HepG2 (cell line): ENCODE measurements around the gene SERPINE2. TPM values are rescaled to one million over a fixed set of nuclear protein-coding genes. Genes with fewer than 3 reads are reported as not detected.

Experiments used
- ATF6 ChIP-seq: sonication (generic); formaldehyde crosslinking; conservative IDR thresholded peaks from 2 replicates; pipeline ENCODE4 v1.4.0; 2020; ENCODE audit warnings: missing genetic modification reagents
- CEBPG ChIP-seq: IDR thresholded peaks from 2 replicates; pipeline ENCODE4 v1.6.1; 2016
- FLYWCH1 ChIP-seq: sonication (generic); formaldehyde crosslinking; IDR thresholded peaks from 2 replicates; pipeline ENCODE4 v1.8.1; 2023; ENCODE audit warnings: mild to moderate bottlenecking, missing genetic modification reagents
- FOXK1 ChIP-seq: sonication (generic); formaldehyde crosslinking; IDR thresholded peaks from 2 replicates; pipeline ENCODE4 v1.4.0; 2020; ENCODE audit warnings: low read depth, missing genetic modification reagents, borderline replicate concordance
- FOXO1 ChIP-seq: sonication (generic); formaldehyde crosslinking; IDR thresholded peaks from 2 replicates; pipeline ENCODE4 v1.4.0; 2020; ENCODE audit warnings: missing genetic modification reagents
- JARID2 ChIP-seq: sonication (generic); formaldehyde crosslinking; IDR thresholded peaks from 2 replicates; pipeline ENCODE4 v1.8.1; 2023; ENCODE audit warnings: missing genetic modification reagents, inconsistent platforms; ENCODE audit not compliant: insufficient replicate concordance
- KDM4B ChIP-seq: sonication (generic); formaldehyde crosslinking; IDR thresholded peaks from 2 replicates; pipeline ENCODE4 v1.4.0; 2020; ENCODE audit warnings: missing genetic modification reagents
- SOX5 ChIP-seq: IDR thresholded peaks from 2 replicates; pipeline ENCODE4 v1.6.1; 2016; ENCODE audit warnings: borderline replicate concordance
- SRF ChIP-seq: IDR thresholded peaks from 2 replicates; pipeline ENCODE4 v1.6.1; 2011; ENCODE audit warnings: mild to moderate bottlenecking, low read depth, low read length, moderate library complexity
- ZBTB37 ChIP-seq: sonication (generic); formaldehyde crosslinking; IDR thresholded peaks from 2 replicates; pipeline ENCODE4 v1.4.0; 2020; ENCODE audit warnings: mild to moderate bottlenecking, missing genetic modification reagents
- ZFP41 ChIP-seq: sonication (generic); formaldehyde crosslinking; IDR thresholded peaks from 2 replicates; pipeline ENCODE4 v1.4.0; 2020; ENCODE audit warnings: mild to moderate bottlenecking, missing genetic modification reagents, borderline replicate concordance
- ZNF10 ChIP-seq: sonication (generic); formaldehyde crosslinking; IDR thresholded peaks from 2 replicates; pipeline ENCODE4 v1.4.0; 2020; ENCODE audit warnings: mild to moderate bottlenecking, low read depth, missing genetic modification reagents, borderline replicate concordance
- ZNF160 ChIP-seq: sonication (generic); formaldehyde crosslinking; IDR thresholded peaks from 2 replicates; pipeline ENCODE4 v1.8.0; 2022; ENCODE audit warnings: mild to moderate bottlenecking, inconsistent platforms, missing genetic modification reagents
- ZNF546 ChIP-seq: sonication (generic); formaldehyde crosslinking; conservative IDR thresholded peaks from 2 replicates; pipeline ENCODE4 v1.8.1; 2023; ENCODE audit warnings: mild to moderate bottlenecking, missing genetic modification reagents
- ZNF562 ChIP-seq: sonication (generic); formaldehyde crosslinking; IDR thresholded peaks from 2 replicates; pipeline ENCODE4 v1.8.0; 2022; ENCODE audit warnings: missing genetic modification reagents, borderline replicate concordance
- ZNF576 ChIP-seq: sonication (generic); formaldehyde crosslinking; IDR thresholded peaks from 2 replicates; pipeline ENCODE4 v1.4.0; 2020; ENCODE audit warnings: mild to moderate bottlenecking, missing genetic modification reagents
- ZNF644 ChIP-seq: IDR thresholded peaks from 2 replicates; pipeline ENCODE4 v1.6.1; 2016; ENCODE audit warnings: low read depth
- polyA plus RNA-seq, 8 experiments: library from polyadenylated mRNA; depleted of rRNA in 3 of 8; stranded (reverse) in 7 of 8; unstranded in 1 of 8; fragments of >200 nt; fragmentation: Illumina TruSeq in 4 of 8; extraction: Trizol in 4 of 8; gene quantifications; 2 replicates each; pipeline versions ENCODE4 v1.2.1 to v1.2.3, GENCODE V29; 2011 to 2016; ENCODE audit warnings: low read depth in 4 of 8, missing spikeins in 1 of 8, mixed read lengths in 1 of 8; ENCODE audit not compliant: insufficient read depth in 1 of 8
- total RNA-seq, 5 experiments: library from RNA; depleted of rRNA; stranded (reverse); fragments of >200 nt; fragmentation: Illumina TruSeq; extraction: Trizol; gene quantifications; 2 replicates each; pipeline ENCODE4 v1.2.3, GENCODE V29; 2016; ENCODE audit warnings: low read depth in 1 of 5
- TF ChIP-seq, protein P1 (sequence below), 2 experiments: fragments of 450-650 bp in 1 of 2; sonication (generic) in 1 of 2; formaldehyde crosslinking; IDR thresholded peaks; 2 replicates each; pipeline versions ENCODE4 v1.5.0 to v1.8.0; 2020 to 2022; ENCODE audit warnings: mild to moderate bottlenecking in 1 of 2, missing genetic modification reagents in 1 of 2
- TF ChIP-seq, protein P2 (sequence below): sonication (generic); formaldehyde crosslinking; IDR thresholded peaks from 2 replicates; pipeline ENCODE4 v1.8.0; 2022; ENCODE audit warnings: mild to moderate bottlenecking, missing genetic modification reagents, moderate library complexity
- TF ChIP-seq, protein P3 (sequence below): sonication (generic); formaldehyde crosslinking; IDR thresholded peaks from 2 replicates; pipeline ENCODE4 v1.5.1; 2020; ENCODE audit warnings: mild to moderate bottlenecking, missing genetic modification reagents, borderline replicate concordance

SERPINE2 gene
- total and polyA plus RNA-seq, 2 of the 13 experiments (the other 11 are each of a cell fraction or from before 2014, with no cell fraction given): 7.9 to 18.1 TPM

- TF ChIP-seq, protein P1, sequence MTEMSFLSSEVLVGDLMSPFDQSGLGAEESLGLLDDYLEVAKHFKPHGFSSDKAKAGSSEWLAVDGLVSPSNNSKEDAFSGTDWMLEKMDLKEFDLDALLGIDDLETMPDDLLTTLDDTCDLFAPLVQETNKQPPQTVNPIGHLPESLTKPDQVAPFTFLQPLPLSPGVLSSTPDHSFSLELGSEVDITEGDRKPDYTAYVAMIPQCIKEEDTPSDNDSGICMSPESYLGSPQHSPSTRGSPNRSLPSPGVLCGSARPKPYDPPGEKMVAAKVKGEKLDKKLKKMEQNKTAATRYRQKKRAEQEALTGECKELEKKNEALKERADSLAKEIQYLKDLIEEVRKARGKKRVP (CRISPR knock-in tag; IDR thresholded peaks at IDR 0.05): no peak
- TF ChIP-seq FLYWCH1: no peak
- TF ChIP-seq, protein P2, sequence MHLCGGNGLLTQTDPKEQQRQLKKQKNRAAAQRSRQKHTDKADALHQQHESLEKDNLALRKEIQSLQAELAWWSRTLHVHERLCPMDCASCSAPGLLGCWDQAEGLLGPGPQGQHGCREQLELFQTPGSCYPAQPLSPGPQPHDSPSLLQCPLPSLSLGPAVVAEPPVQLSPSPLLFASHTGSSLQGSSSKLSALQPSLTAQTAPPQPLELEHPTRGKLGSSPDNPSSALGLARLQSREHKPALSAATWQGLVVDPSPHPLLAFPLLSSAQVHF (CRISPR knock-in tag): no peak
- TF ChIP-seq SRF: no peak
- TF ChIP-seq ZNF576: no peak
- TF ChIP-seq CEBPG (CRISPR knock-in tag): peak; percentile 13; the same call in 1 of the 2 replicates
- 0 out of 2 replicates have a peak, but pooled peaks have one; percentile 24 for TF ChIP-seq FOXO1 (CRISPR knock-in tag)
- TF ChIP-seq, protein P3, sequence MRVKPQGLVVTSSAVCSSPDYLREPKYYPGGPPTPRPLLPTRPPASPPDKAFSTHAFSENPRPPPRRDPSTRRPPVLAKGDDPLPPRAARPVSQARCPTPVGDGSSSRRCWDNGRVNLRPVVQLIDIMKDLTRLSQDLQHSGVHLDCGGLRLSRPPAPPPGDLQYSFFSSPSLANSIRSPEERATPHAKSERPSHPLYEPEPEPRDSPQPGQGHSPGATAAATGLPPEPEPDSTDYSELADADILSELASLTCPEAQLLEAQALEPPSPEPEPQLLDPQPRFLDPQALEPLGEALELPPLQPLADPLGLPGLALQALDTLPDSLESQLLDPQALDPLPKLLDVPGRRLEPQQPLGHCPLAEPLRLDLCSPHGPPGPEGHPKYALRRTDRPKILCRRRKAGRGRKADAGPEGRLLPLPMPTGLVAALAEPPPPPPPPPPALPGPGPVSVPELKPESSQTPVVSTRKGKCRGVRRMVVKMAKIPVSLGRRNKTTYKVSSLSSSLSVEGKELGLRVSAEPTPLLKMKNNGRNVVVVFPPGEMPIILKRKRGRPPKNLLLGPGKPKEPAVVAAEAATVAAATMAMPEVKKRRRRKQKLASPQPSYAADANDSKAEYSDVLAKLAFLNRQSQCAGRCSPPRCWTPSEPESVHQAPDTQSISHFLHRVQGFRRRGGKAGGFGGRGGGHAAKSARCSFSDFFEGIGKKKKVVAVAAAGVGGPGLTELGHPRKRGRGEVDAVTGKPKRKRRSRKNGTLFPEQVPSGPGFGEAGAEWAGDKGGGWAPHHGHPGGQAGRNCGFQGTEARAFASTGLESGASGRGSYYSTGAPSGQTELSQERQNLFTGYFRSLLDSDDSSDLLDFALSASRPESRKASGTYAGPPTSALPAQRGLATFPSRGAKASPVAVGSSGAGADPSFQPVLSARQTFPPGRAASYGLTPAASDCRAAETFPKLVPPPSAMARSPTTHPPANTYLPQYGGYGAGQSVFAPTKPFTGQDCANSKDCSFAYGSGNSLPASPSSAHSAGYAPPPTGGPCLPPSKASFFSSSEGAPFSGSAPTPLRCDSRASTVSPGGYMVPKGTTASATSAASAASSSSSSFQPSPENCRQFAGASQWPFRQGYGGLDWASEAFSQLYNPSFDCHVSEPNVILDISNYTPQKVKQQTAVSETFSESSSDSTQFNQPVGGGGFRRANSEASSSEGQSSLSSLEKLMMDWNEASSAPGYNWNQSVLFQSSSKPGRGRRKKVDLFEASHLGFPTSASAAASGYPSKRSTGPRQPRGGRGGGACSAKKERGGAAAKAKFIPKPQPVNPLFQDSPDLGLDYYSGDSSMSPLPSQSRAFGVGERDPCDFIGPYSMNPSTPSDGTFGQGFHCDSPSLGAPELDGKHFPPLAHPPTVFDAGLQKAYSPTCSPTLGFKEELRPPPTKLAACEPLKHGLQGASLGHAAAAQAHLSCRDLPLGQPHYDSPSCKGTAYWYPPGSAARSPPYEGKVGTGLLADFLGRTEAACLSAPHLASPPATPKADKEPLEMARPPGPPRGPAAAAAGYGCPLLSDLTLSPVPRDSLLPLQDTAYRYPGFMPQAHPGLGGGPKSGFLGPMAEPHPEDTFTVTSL (CRISPR knock-in tag): peak; percentile 42; the same call in 1 of the 2 replicates
- peak; percentile 57; the same call in 1 of the 2 replicates for TF ChIP-seq SOX5
- TF ChIP-seq FOXK1 (CRISPR knock-in tag): peak; percentile 48; the same call in 1 of the 2 replicates
- peak; percentile 89 for TF ChIP-seq ZBTB37 (CRISPR knock-in tag)
- no peak for TF ChIP-seq JARID2 (CRISPR knock-in tag)
- no peak for TF ChIP-seq ZNF10
- no peak for TF ChIP-seq ZNF546 (CRISPR knock-in tag)
- TF ChIP-seq ZNF644: peak; percentile 62; the same call in 1 of the 2 replicates
- TF ChIP-seq ZNF562 (CRISPR knock-in tag): no peak
- no peak for TF ChIP-seq KDM4B (CRISPR knock-in tag)
- no peak for TF ChIP-seq ZFP41 (CRISPR knock-in tag)
- no peak for TF ChIP-seq ATF6 (CRISPR knock-in tag)
- TF ChIP-seq ZNF160 (CRISPR knock-in tag): no peak
These were observed 15.9 kb downstream of the SERPINE2 start (continued) for GRCh38 chr2:224023188-224023587.
